Lung (tissue), 12 donors: ENCODE results near the gene MYCN. TPM values are rescaled to one million over a fixed set of nuclear protein-coding genes. Genes with fewer than 3 reads are reported as not detected.

Experiments
- ATAC-seq: fragments of 200-7000 bp; cut with Tn5 transposase; one replicate; pipeline ENCODE4 v1.9.1; 2020; ENCODE audit warnings: moderate number of reproducible peaks; ENCODE audit not compliant: insufficient read depth, low FRiP score
- DNase-seq, 3 donors: peaks; one replicate each; pipeline ENCODE4 v3.0.0-alpha.2; 2013 to 2017
- H3K27ac ChIP-seq, 2 donors: one replicate each; pipeline ENCODE4 v1.5.1; 2013; ENCODE audit warnings: mild to moderate bottlenecking in 2 of 2, moderate library complexity in 2 of 2, control low read depth in 1 of 2, inconsistent platforms in 1 of 2, low read depth in 1 of 2, low read length in 1 of 2
- H3K27me3 ChIP-seq, 3 donors: one replicate each; pipeline ENCODE4 v1.5.1; 2013; ENCODE audit warnings: low read length in 2 of 3; ENCODE audit not compliant: control insufficient read depth in 3 of 3, insufficient read depth in 3 of 3
- H3K36me3 ChIP-seq, 4 donors: one replicate each; pipeline ENCODE4 v1.5.1; 2013; ENCODE audit warnings: low read length in 4 of 4, mild to moderate bottlenecking in 1 of 4, moderate library complexity in 1 of 4; ENCODE audit not compliant: control insufficient read depth in 4 of 4, insufficient read depth in 4 of 4
- H3K4me1 ChIP-seq, 5 donors: one replicate each; pipeline ENCODE4 v1.5.1; 2013; ENCODE audit warnings: low read length in 5 of 5, mild to moderate bottlenecking in 2 of 5, moderate library complexity in 1 of 5; ENCODE audit not compliant: control insufficient read depth in 5 of 5, insufficient read depth in 5 of 5
- H3K4me3 ChIP-seq: one replicate; pipeline ENCODE4 v1.5.1; 2013; ENCODE audit warnings: mild to moderate bottlenecking, control low read depth, moderate library complexity
- H3K9ac ChIP-seq, 2 donors: one replicate each; pipeline ENCODE4 v1.5.1; 2013; ENCODE audit warnings: low read length in 2 of 2, control low read depth in 1 of 2; ENCODE audit not compliant: insufficient read depth in 1 of 2
- H3K9me3 ChIP-seq, 4 donors: one replicate each; pipeline ENCODE4 v1.5.1; 2013; ENCODE audit warnings: low read length in 3 of 4, mild to moderate bottlenecking in 1 of 4, moderate library complexity in 1 of 4; ENCODE audit not compliant: control insufficient read depth in 4 of 4, insufficient read depth in 3 of 4
- WGBS, 2 donors: extraction: QIAGEN DNeasy Blood & Tissue Kit; methylation state at CpG; one replicate each; pipeline ENCODE4 v1.1.7; 2013; 5-methylcytosine and 5-hydroxymethylcytosine counted together
- polyA plus RNA-seq, 2 donors: library from polyadenylated mRNA; stranded (reverse); fragments of 200-250 nt; gene quantifications; one replicate each; pipeline ENCODE4 v1.2.1, GENCODE V29; 2013
- total RNA-seq, 2 donors: library from RNA; depleted of rRNA in 1 of 2; stranded (reverse); fragments of >200 nt in 1 of 2; gene quantifications; one replicate each; pipeline ENCODE4 v1.2.1, GENCODE V29; 2014 to 2021
- TF ChIP-seq, protein P1 (sequence below): IDR thresholded peaks from 2 replicates; pipeline ENCODE4 v1.5.1; 2012; ENCODE audit warnings: mild to moderate bottlenecking; ENCODE audit errors: control extremely low read depth, extremely low read depth
- donor health status: control.
- donor health status: control.
- donor health status: Bipolar disorder and iron deficiency.
- donor health status: healthy.
- donor health status: DM: yes; HTN: yes; CAD: no.

The MYCN gene
- total and polyA plus RNA-seq, 4 donors = 0.16 to 5.2 (median 0.36) TPM

DNA sequence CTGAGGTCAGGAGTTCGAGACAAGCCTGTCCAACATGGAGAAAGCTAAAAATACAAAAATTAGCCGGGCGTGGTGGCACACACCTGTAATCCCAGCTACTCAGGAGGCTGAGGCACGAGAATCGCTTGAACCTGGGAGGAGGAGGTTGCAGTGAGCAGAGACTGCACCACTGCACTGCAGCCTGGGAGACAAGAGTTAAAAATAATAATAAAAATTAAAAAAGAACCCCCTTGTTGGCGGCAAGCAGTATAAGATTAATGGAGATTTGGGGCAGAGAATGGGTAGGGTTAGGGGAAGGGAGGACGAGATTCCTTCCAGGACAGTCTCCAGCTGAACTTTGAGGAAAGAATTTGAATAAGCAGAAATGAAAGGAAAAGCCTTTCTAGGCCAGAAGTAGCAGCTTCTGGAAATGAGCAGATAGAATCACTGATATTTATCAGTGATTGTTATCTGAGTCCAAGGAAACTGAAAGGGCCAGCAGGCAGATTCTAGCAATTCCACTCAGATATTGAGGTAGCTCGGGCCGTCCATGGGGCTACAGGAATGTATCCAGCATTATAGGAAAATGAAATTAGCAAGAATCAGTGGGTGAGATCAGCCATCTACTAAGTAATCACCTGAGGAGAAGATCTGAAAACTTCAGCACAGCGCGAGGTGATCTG, 7.0 kb upstream of the MYCN start:
- H3K9me3 ChIP-seq = no peaks in the 10 kb centered on the region
- H3K4me1 ChIP-seq = no peaks in the 10 kb centered on the region
- no peak overlapping the region for H3K9ac ChIP-seq
- no peak overlapping the region for H3K27ac ChIP-seq
- TF ChIP-seq, protein P1, sequence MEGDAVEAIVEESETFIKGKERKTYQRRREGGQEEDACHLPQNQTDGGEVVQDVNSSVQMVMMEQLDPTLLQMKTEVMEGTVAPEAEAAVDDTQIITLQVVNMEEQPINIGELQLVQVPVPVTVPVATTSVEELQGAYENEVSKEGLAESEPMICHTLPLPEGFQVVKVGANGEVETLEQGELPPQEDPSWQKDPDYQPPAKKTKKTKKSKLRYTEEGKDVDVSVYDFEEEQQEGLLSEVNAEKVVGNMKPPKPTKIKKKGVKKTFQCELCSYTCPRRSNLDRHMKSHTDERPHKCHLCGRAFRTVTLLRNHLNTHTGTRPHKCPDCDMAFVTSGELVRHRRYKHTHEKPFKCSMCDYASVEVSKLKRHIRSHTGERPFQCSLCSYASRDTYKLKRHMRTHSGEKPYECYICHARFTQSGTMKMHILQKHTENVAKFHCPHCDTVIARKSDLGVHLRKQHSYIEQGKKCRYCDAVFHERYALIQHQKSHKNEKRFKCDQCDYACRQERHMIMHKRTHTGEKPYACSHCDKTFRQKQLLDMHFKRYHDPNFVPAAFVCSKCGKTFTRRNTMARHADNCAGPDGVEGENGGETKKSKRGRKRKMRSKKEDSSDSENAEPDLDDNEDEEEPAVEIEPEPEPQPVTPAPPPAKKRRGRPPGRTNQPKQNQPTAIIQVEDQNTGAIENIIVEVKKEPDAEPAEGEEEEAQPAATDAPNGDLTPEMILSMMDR = no peak
- DNase-seq (no peak), ATAC-seq (no peak)
- 87 to 88% methylated on average over 11 of the region's 11 CpGs for WGBS, 2 donors
- no peaks in the 10 kb centered on the region for H3K36me3 ChIP-seq
- no peak overlapping the region for H3K4me3 ChIP-seq
- H3K27me3 ChIP-seq = peaks cover 0 to 5% (median 2%) of the 10 kb centered on the region in 3 donors

DNA sequence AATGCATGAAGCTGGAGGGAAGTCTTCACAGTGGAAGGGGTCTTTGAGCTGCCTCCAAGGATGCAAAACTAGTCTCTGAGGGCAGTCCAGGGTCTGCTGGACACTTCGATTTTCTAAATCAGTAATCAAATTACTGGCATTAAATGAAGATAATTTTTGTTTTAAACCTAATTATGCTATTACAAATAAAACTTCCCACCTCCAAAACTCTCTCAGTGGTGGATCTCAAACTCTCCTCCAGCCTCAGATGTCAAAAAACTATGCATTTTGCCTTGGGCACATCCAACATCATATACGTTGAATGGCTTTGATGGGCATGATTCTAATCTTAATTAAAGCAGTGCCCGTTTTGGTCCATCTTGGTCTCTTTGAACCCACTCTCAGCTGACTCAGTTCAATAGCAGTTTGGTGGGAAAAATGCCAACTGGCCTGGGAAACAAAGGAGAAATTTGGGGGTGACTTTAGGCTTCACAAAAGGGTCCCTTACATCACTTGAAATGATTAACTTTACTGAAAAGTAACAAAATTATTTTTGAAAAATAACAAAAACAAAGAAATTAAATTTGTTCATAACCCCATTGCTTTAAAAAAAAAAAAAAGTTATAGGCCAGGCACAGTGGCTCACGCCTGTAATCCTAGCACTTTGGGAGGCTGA, 5.9 kb upstream of the MYCN start:
- TF ChIP-seq, protein P1 = no peak
- Histone ChIP-seq H3K4me3 (no peak overlapping the region), H3K9me3 (no peaks in the 10 kb centered on the region), H3K4me1 (peaks cover 0 to 3% (median 0%) of the 10 kb centered on the region in 5 donors), H3K27ac (no peak overlapping the region), H3K36me3 (no peaks in the 10 kb centered on the region), H3K9ac (no peak overlapping the region), H3K27me3 (peaks cover 0 to 7% (median 5%) of the 10 kb centered on the region in 3 donors)
- WGBS, 2 donors = 89 to 91% methylated on average over 4 of the region's 4 CpGs
- no peak for DNase-seq
- ATAC-seq = no peak

DNA sequence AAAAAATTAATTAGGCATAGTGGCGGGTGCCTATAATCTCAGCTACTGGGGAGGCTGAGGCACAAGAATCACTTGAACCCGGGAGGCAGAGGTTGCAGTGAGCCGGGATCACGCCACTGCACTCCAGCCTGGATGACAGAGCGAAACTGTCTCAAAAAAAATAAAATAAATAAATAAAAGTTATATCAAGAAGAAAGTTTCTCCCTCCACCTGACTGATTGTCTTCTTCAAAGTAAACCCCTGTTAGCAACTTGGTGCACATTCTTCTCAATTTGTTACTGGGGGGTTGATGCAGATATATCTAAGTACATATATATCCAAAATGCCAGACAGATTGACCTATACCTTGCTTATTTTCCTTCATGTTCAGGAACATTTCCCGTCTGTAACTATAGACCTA, 5.2 kb upstream of the MYCN start:
- WGBS, 2 donors = 94 to 95% methylated on average over 6 of the region's 6 CpGs
- ATAC-seq = no peak

More for the DNA sequence above, 5.2 kb upstream of the MYCN start:
- TF ChIP-seq, protein P1 = no peak
- DNase-seq = no peak
- no peaks in the 10 kb centered on the region for H3K9me3 ChIP-seq
- no peak overlapping the region for H3K9ac ChIP-seq
- H3K27me3 ChIP-seq = peaks cover 0 to 9% (median 5%) of the 10 kb centered on the region in 3 donors
- H3K27ac ChIP-seq = no peak overlapping the region
- H3K4me1 ChIP-seq = peaks cover 0 to 8% (median 0%) of the 10 kb centered on the region in 5 donors
- H3K36me3 ChIP-seq = no peaks in the 10 kb centered on the region
- H3K4me3 ChIP-seq = no peak overlapping the region
